ENCODE results near the gene AFF3. TPM values are rescaled to one million over a fixed set of nuclear protein-coding genes. Genes with fewer than 3 reads are reported as not detected.

Gene AFF3
- total RNA-seq, 2 donors from 2014 or later, result 9.9 to 20.1 TPM

GRCh38 chr2:100052650-100053049 lies 89.7 kb downstream of the AFF3 start:
- no peak for DNase-seq (ENCODE audit: low spot score)
- H3K9me3 ChIP-seq, result no peaks in the 10 kb centered on the region
- H3K27ac ChIP-seq, result no peak overlapping the region
- no peak for ATAC-seq (ENCODE audit: insufficient number of reproducible peaks, low FRiP score, low read depth)
- peaks cover 0 to 2% of the 10 kb centered on the region in 2 donors for H3K4me1 ChIP-seq (ENCODE audit: control insufficient read depth in 1 of 2, low read depth in 2 of 2)
- no peaks in the 10 kb centered on the region for H3K27me3 ChIP-seq (replicated peaks; ENCODE audit: insufficient read depth)
- no peak overlapping the region for H3K4me3 ChIP-seq
- TF ChIP-seq CTCF (IDR thresholded peaks at IDR 0.05), result no peak
- H3K36me3 ChIP-seq, result no peaks in the 10 kb centered on the region

GRCh38 chr2:100051253-100051652 lies 91.1 kb downstream of the AFF3 start:
- Histone ChIP-seq H3K27ac (no peak overlapping the region), H3K9me3 (no peaks in the 10 kb centered on the region), H3K4me1 (ENCODE audit: control insufficient read depth in 1 of 2, low read depth in 2 of 2) (no peaks in the 10 kb centered on the region), H3K27me3 (replicated peaks; ENCODE audit: insufficient read depth) (no peaks in the 10 kb centered on the region), H3K36me3 (no peaks in the 10 kb centered on the region), H3K4me3 (no peak overlapping the region)
- ATAC-seq (ENCODE audit: insufficient number of reproducible peaks, low FRiP score, low read depth) (no peak), DNase-seq (ENCODE audit: low spot score) (no peak)
- no peak for TF ChIP-seq CTCF (IDR thresholded peaks at IDR 0.05)

GRCh38 chr2:100050685-100051084 lies 91.7 kb downstream of the AFF3 start:
- Histone ChIP-seq H3K36me3 (no peaks in the 10 kb centered on the region), H3K9me3 (no peaks in the 10 kb centered on the region), H3K4me3 (no peak overlapping the region), H3K27ac (no peak overlapping the region), H3K27me3 (replicated peaks; ENCODE audit: insufficient read depth) (no peaks in the 10 kb centered on the region), H3K4me1 (ENCODE audit: control insufficient read depth in 1 of 2, low read depth in 2 of 2) (no peaks in the 10 kb centered on the region)
- DNase-seq (ENCODE audit: low spot score) (no peak), ATAC-seq (ENCODE audit: insufficient number of reproducible peaks, low FRiP score, low read depth) (no peak)
- TF ChIP-seq CTCF (IDR thresholded peaks at IDR 0.05), result no peak

- Histone ChIP-seq H3K4me1 (ENCODE audit: control insufficient read depth in 1 of 2, low read depth in 2 of 2) (no peaks in the 10 kb centered on the region), H3K27me3 (replicated peaks; ENCODE audit: insufficient read depth) (no peaks in the 10 kb centered on the region), H3K27ac (no peak overlapping the region), H3K36me3 (no peaks in the 10 kb centered on the region), H3K4me3 (no peak overlapping the region), H3K9me3 (no peaks in the 10 kb centered on the region)
- ATAC-seq (ENCODE audit: insufficient number of reproducible peaks, low FRiP score, low read depth) (no peak), DNase-seq (ENCODE audit: low spot score) (no peak)
- TF ChIP-seq CTCF (IDR thresholded peaks at IDR 0.05), result no peak
Measured at GRCh38 chr2:100046961-100047947, 95.1 kb downstream of the AFF3 start.

- H3K4me3 ChIP-seq, result no peak overlapping the region
- H3K27ac ChIP-seq, result no peak overlapping the region
- H3K9me3 ChIP-seq, result no peaks in the 10 kb centered on the region
- no peaks in the 10 kb centered on the region for H3K36me3 ChIP-seq
- no peak for TF ChIP-seq CTCF (IDR thresholded peaks at IDR 0.05)
- no peaks in the 10 kb centered on the region for H3K27me3 ChIP-seq (replicated peaks; ENCODE audit: insufficient read depth)
- ATAC-seq (ENCODE audit: insufficient number of reproducible peaks, low FRiP score, low read depth) (no peak), DNase-seq (ENCODE audit: low spot score) (no peak)
- H3K4me1 ChIP-seq (ENCODE audit: control insufficient read depth in 1 of 2, low read depth in 2 of 2), result no peaks in the 10 kb centered on the region
Measured at GRCh38 chr2:100045000-100045399, 97.4 kb downstream of the AFF3 start.
